H9 (cell line): ENCODE measurements around the gene MAN1A2. TPM values are rescaled to one million over a fixed set of nuclear protein-coding genes. Genes with fewer than 3 reads are reported as not detected.

Experiments
- DNase-seq: peaks from one replicate; pipeline ENCODE4 v3.0.0-alpha.2; 2017
- H2AFZ ChIP-seq: one replicate; pipeline ENCODE4 v1.6.1; 2013; ENCODE audit warnings: mild to moderate bottlenecking, low read length, control low read depth, moderate library complexity
- H2AK5ac ChIP-seq: 2 replicates; pipeline ENCODE4 v1.6.1; 2013; ENCODE audit warnings: low read length, control low read depth, mixed read lengths; ENCODE audit not compliant: insufficient read length
- H2BK120ac ChIP-seq: one replicate; pipeline ENCODE4 v1.6.1; 2013; ENCODE audit warnings: low read depth, mild to moderate bottlenecking, low read length, control low read depth, inconsistent platforms; ENCODE audit not compliant: poor library complexity, severe bottlenecking
- H2BK12ac ChIP-seq: 2 replicates; pipeline ENCODE4 v1.6.1; 2013; ENCODE audit warnings: low read length, control low read depth, mixed read lengths, low read depth; ENCODE audit not compliant: insufficient read length
- H2BK15ac ChIP-seq: 2 replicates; pipeline ENCODE4 v1.6.1; 2013; ENCODE audit warnings: low read depth, low read length, control low read depth
- H2BK20ac ChIP-seq: one replicate; pipeline ENCODE4 v1.6.1; 2013; ENCODE audit warnings: low read depth, mild to moderate bottlenecking, low read length, control low read depth, inconsistent platforms; ENCODE audit not compliant: poor library complexity, severe bottlenecking
- H2BK5ac ChIP-seq: 2 replicates; pipeline ENCODE4 v1.6.1; 2013; ENCODE audit warnings: low read length, control low read depth, mixed read lengths; ENCODE audit not compliant: insufficient read length
- H3K14ac ChIP-seq: 2 replicates; pipeline ENCODE4 v1.6.1; 2013; ENCODE audit warnings: low read length, control low read depth; ENCODE audit not compliant: insufficient read depth
- H3K18ac ChIP-seq: 2 replicates; pipeline ENCODE4 v1.6.1; 2013; ENCODE audit warnings: low read depth, mild to moderate bottlenecking, mixed read lengths, low read length, control low read depth; ENCODE audit not compliant: insufficient read length
- H3K23ac ChIP-seq: 2 replicates; pipeline ENCODE4 v1.6.1; 2013; ENCODE audit warnings: low read length, control low read depth, mixed read lengths, low read depth; ENCODE audit not compliant: insufficient read length
- H3K23me2 ChIP-seq: 2 replicates; pipeline ENCODE4 v1.6.1; 2013; ENCODE audit warnings: low read depth, mild to moderate bottlenecking, mixed read lengths, low read length, control low read depth; ENCODE audit not compliant: insufficient read length, poor library complexity, severe bottlenecking
- H3K27ac ChIP-seq: 2 replicates; pipeline ENCODE4 v1.5.1; 2013; ENCODE audit warnings: low read length, control low read depth, mixed read lengths, low read depth; ENCODE audit not compliant: insufficient read length
- H3K27me3 ChIP-seq: 2 replicates; pipeline ENCODE4 v1.6.1; 2013; ENCODE audit warnings: low read length, control low read depth, inconsistent platforms; ENCODE audit not compliant: insufficient read depth
- H3K4ac ChIP-seq: 2 replicates; pipeline ENCODE4 v1.6.1; 2013; ENCODE audit warnings: low read depth, mild to moderate bottlenecking, control low read depth, inconsistent platforms, low read length, moderate library complexity
- H3K4me1 ChIP-seq: 2 replicates; pipeline ENCODE4 v1.6.1; 2013; ENCODE audit warnings: low read length, control low read depth, inconsistent platforms; ENCODE audit not compliant: insufficient read depth
- H3K4me2 ChIP-seq: 2 replicates; pipeline ENCODE4 v1.6.1; 2013; ENCODE audit warnings: low read length, control low read depth, mixed read lengths; ENCODE audit not compliant: insufficient read length, insufficient read depth
- H3K56ac ChIP-seq: 2 replicates; pipeline ENCODE4 v1.6.1; 2013; ENCODE audit warnings: low read depth, mild to moderate bottlenecking, mixed read lengths, low read length, control low read depth; ENCODE audit not compliant: insufficient read length
- H3K79me1 ChIP-seq: 2 replicates; pipeline ENCODE4 v1.6.1; 2013; ENCODE audit warnings: low read depth, mild to moderate bottlenecking, moderate library complexity, low read length, control low read depth, inconsistent platforms; ENCODE audit not compliant: insufficient read depth, poor library complexity, severe bottlenecking
- H3K79me2 ChIP-seq: 2 replicates; pipeline ENCODE4 v1.6.1; 2013; ENCODE audit warnings: low read length, control low read depth, inconsistent platforms; ENCODE audit not compliant: insufficient read depth
- H3K9ac ChIP-seq: 2 replicates; pipeline ENCODE4 v1.6.1; 2013; ENCODE audit warnings: low read length, control low read depth, mixed read lengths; ENCODE audit not compliant: insufficient read length; ENCODE audit errors: extremely low read depth
- H3K9me3 ChIP-seq: one replicate; pipeline ENCODE4 v1.6.1; 2013; ENCODE audit warnings: low read depth, low read length, inconsistent platforms; ENCODE audit not compliant: control insufficient read depth
- H3T11ph ChIP-seq: one replicate; pipeline ENCODE4 v1.6.1; 2013; ENCODE audit warnings: mild to moderate bottlenecking, low read length, control low read depth, inconsistent platforms
- H4K20me1 ChIP-seq: one replicate; pipeline ENCODE4 v1.6.1; 2013; ENCODE audit not compliant: control insufficient read depth, insufficient read length, insufficient read depth
- H4K5ac ChIP-seq: 2 replicates; pipeline ENCODE4 v1.6.1; 2013; ENCODE audit warnings: low read depth, mild to moderate bottlenecking, mixed read lengths, low read length, control low read depth; ENCODE audit not compliant: insufficient read length
- H4K8ac ChIP-seq: replicated peaks from 2 replicates; pipeline ENCODE4 v1.6.1; 2013; ENCODE audit warnings: low read length, control low read depth, mixed read lengths, low read depth; ENCODE audit not compliant: insufficient read length
- H4K91ac ChIP-seq: 2 replicates; pipeline ENCODE4 v1.6.1; 2013; ENCODE audit warnings: low read depth, mild to moderate bottlenecking, moderate library complexity, mixed read lengths, low read length, control low read depth; ENCODE audit not compliant: insufficient read length
- H3K27ac Mint-ChIP-seq, 3 experiments: 2 replicates in 2 of 3; 3 replicates in 1 of 3; pipeline ENCODE4 v1.8.0; 2020 to 2021; ENCODE audit warnings: mixed read lengths in 3 of 3, mild to moderate bottlenecking in 1 of 3, moderate library complexity in 1 of 3
- H3K27me3 Mint-ChIP-seq: 2 replicates; pipeline ENCODE4 v1.8.0; 2021; ENCODE audit warnings: low read depth, mild to moderate bottlenecking, moderate library complexity, mixed read lengths
- H3K36me3 Mint-ChIP-seq, 3 experiments: 2 replicates in 2 of 3; 3 replicates in 1 of 3; pipeline ENCODE4 v1.8.0; 2020 to 2021; ENCODE audit warnings: low read depth in 3 of 3, mixed read lengths in 3 of 3; ENCODE audit not compliant: insufficient read depth in 1 of 3
- H3K4me1 Mint-ChIP-seq, 2 experiments: 2 replicates each; pipeline ENCODE4 v1.8.0; 2020; ENCODE audit warnings: mixed read lengths in 2 of 2
- H3K4me3 Mint-ChIP-seq, 2 experiments: 2 replicates in 1 of 2; 3 replicates in 1 of 2; pipeline ENCODE4 v1.8.0; 2020 to 2021; ENCODE audit warnings: mild to moderate bottlenecking in 2 of 2, mixed read lengths in 2 of 2, moderate library complexity in 1 of 2
- H3K9me3 Mint-ChIP-seq, 2 experiments: 2 replicates in 1 of 2; 3 replicates in 1 of 2; pipeline ENCODE4 v1.8.0; 2020; ENCODE audit warnings: mild to moderate bottlenecking in 2 of 2, mixed read lengths in 2 of 2, moderate library complexity in 1 of 2
- WGBS: extraction: QIAGEN DNeasy Blood & Tissue Kit; methylation state at CpG from one replicate; pipeline ENCODE4 v1.1.7; 2013; ENCODE audit warnings: missing lambda C conversion rate, low lambda C conversion rate, mixed read lengths; ENCODE audit not compliant: insufficient read length; ENCODE audit errors: extremely low coverage; 5-methylcytosine and 5-hydroxymethylcytosine counted together
- total RNA-seq: library from RNA; stranded (reverse); gene quantifications from 2 replicates; pipeline ENCODE4 v1.2.1, GENCODE V29; 2021
- TF ChIP-seq, protein P1 (sequence below): fragments of 200-600 bp; sonication (generic); conservative IDR thresholded peaks from 3 replicates; pipeline ENCODE4 v1.8.0; 2021; ENCODE audit warnings: antibody characterized with exemption, mild to moderate bottlenecking

Gene MAN1A2
- total RNA-seq, 1 experiment from 2014 or later = 24.0 TPM

- Histone ChIP-seq H3K4ac (no peak overlapping the region), H2BK120ac (no peak overlapping the region), H2BK12ac (no peak overlapping the region), H4K8ac (no peak overlapping the region), H2AK5ac (no peak overlapping the region), H3K27me3 (no peaks in the 10 kb centered on the region), H4K20me1 (no peaks in the 10 kb centered on the region), H3K27ac (no peak overlapping the region), H2BK15ac (no peak overlapping the region), H2BK20ac (no peak overlapping the region), H3K18ac (no peak overlapping the region), H3K14ac (no peak overlapping the region), H2BK5ac (no peak overlapping the region), H3K23ac (no peak overlapping the region), H3K23me2 (no peaks in the 10 kb centered on the region), H3K4me1 (no peaks in the 10 kb centered on the region; the same call in 1 of the 2 replicates), H4K5ac (no peak overlapping the region), H3K56ac (no peak overlapping the region), H4K91ac (no peak overlapping the region), H3K79me2 (no peaks in the 10 kb centered on the region), H3K79me1 (no peaks in the 10 kb centered on the region), H3K9ac (no peak overlapping the region), H2AFZ (no peak overlapping the region), H3T11ph (no peak overlapping the region), H3K9me3 (no peaks in the 10 kb centered on the region), H3K4me2 (no peak overlapping the region)
- H3K27ac Mint-ChIP-seq = no peak overlapping the region
- DNase-seq = no peak
- H3K36me3 Mint-ChIP-seq = no peaks in the 10 kb centered on the region
- H3K4me1 Mint-ChIP-seq = no peaks in the 10 kb centered on the region
- H3K4me3 Mint-ChIP-seq = no peak overlapping the region
- no peaks in the 10 kb centered on the region for H3K9me3 Mint-ChIP-seq
- TF ChIP-seq, protein P1, sequence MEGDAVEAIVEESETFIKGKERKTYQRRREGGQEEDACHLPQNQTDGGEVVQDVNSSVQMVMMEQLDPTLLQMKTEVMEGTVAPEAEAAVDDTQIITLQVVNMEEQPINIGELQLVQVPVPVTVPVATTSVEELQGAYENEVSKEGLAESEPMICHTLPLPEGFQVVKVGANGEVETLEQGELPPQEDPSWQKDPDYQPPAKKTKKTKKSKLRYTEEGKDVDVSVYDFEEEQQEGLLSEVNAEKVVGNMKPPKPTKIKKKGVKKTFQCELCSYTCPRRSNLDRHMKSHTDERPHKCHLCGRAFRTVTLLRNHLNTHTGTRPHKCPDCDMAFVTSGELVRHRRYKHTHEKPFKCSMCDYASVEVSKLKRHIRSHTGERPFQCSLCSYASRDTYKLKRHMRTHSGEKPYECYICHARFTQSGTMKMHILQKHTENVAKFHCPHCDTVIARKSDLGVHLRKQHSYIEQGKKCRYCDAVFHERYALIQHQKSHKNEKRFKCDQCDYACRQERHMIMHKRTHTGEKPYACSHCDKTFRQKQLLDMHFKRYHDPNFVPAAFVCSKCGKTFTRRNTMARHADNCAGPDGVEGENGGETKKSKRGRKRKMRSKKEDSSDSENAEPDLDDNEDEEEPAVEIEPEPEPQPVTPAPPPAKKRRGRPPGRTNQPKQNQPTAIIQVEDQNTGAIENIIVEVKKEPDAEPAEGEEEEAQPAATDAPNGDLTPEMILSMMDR = no peak
- no peaks in the 10 kb centered on the region for H3K27me3 Mint-ChIP-seq
- no CpG with 5 or more reads among the region's 3 CpGs for whole genome bisulfite sequencing
These were observed 134.0 kb downstream of the MAN1A2 start for GRCh38 chr1:117501281-117501680.
